ENCODE results near the gene ATP2B2. TPM values are rescaled to one million over a fixed set of nuclear protein-coding genes. Genes with fewer than 3 reads are reported as not detected.

ATP2B2 gene
- total RNA-seq, 1 experiment from 2014 or later, result not detected

GRCh38 chr3:10376353-10376752, 129.0 kb downstream of the ATP2B2 start:
- CTCF ChIA-PET, result no interaction called here

More at GRCh38 chr3:10376353-10376752, 129.0 kb downstream of the ATP2B2 start:
- ChIA-PET POLR2A (no interaction called here), RAD21 (ENCODE audit: low non-redundant PET in 1 of 2, low total read pairs in 2 of 2, uncharacterized antibody in 2 of 2, unreplicated experiment in 2 of 2) (no interaction called here)
- no peak overlapping the region for H3K9ac ChIP-seq (ENCODE audit: low read length)
- H3K4me3 ChIP-seq (replicated peaks in 1 of 2; ENCODE audit: low read depth in 1 of 2, low read length in 2 of 2), result no peak overlapping the region
- H4K20me1 ChIP-seq (ENCODE audit: insufficient read depth), result no peaks in the 10 kb centered on the region
- H3K27me3 ChIP-seq (ENCODE audit: insufficient read depth, low read length), result no peaks in the 10 kb centered on the region
- H3K27ac ChIP-seq (ENCODE audit: low read depth, low read length), result no peak overlapping the region
- no peak overlapping the region for H3K4me2 ChIP-seq (ENCODE audit: low read length)
- TF ChIP-seq ZNF274 (IDR thresholded peaks at IDR 0.05; ENCODE audit: low read depth, low read length), result no peak
- TF ChIP-seq CEBPB (IDR thresholded peaks at IDR 0.05; ENCODE audit: low read depth), result no peak
- no peak for TF ChIP-seq CBX3 (IDR thresholded peaks at IDR 0.05; ENCODE audit: low read depth)
- no peak for TF ChIP-seq JUND (IDR thresholded peaks at IDR 0.05)
- TF ChIP-seq EZH2 (IDR thresholded peaks at IDR 0.05), result no peak
- no peak for TF ChIP-seq CTCF (IDR thresholded peaks at IDR 0.05 in 2 of 3, conservative IDR thresholded peaks at IDR 0.05 in 1 of 3; ENCODE audit: borderline replicate concordance in 1 of 3, insufficient read depth in 1 of 3, low read depth in 2 of 3, low read length in 2 of 3)
- TF ChIP-seq ZFX (IDR thresholded peaks at IDR 0.05), result no peak
- no peak for TF ChIP-seq SIN3A (IDR thresholded peaks at IDR 0.05; ENCODE audit: low read depth)
- TF ChIP-seq POLR2A (IDR thresholded peaks at IDR 0.05; ENCODE audit: borderline replicate concordance, extremely low read depth, insufficient read depth, insufficient read length), result no peak
- TF ChIP-seq REST (IDR thresholded peaks at IDR 0.05; ENCODE audit: low read depth), result no peak
- no peak for TF ChIP-seq TCF7L2 (IDR thresholded peaks at IDR 0.05; ENCODE audit: borderline replicate concordance, extremely low read depth, insufficient read depth, insufficient read length)
- TF ChIP-seq YY1 (IDR thresholded peaks at IDR 0.05; ENCODE audit: extremely low read depth, insufficient replicate concordance, low read depth, low read length), result no peak
- no peak for TF ChIP-seq EGR1 (IDR thresholded peaks at IDR 0.05; ENCODE audit: low read depth)
- no peak for TF ChIP-seq ELF1 (IDR thresholded peaks at IDR 0.05; ENCODE audit: borderline replicate concordance, low read depth)
- ATAC-seq, result no peak
- H3K4me1 ChIP-seq (ENCODE audit: control insufficient read depth in 1 of 2, insufficient read depth in 2 of 2, low read length in 2 of 2), result peaks cover 10 to 20% of the 10 kb centered on the region in 2 experiments
- no peak overlapping the region for H2AFZ ChIP-seq (ENCODE audit: low read depth, low read length, poor library complexity, severe bottlenecking)
- no TSS peak for BruUV-seq (replicated peaks)
- no peak for DNase-seq (ENCODE audit: low read depth, low spot score)
- intact Hi-C loops (cut with micrococcal nuclease), result no loop called here
- no peaks in the 10 kb centered on the region for H3K9me2 ChIP-seq (ENCODE audit: insufficient read depth)
- no peaks in the 10 kb centered on the region for H3K36me3 ChIP-seq (ENCODE audit: control insufficient read depth in 1 of 2, insufficient read depth in 2 of 2, low read length in 2 of 2)
- no peaks in the 10 kb centered on the region for H3K79me2 ChIP-seq (ENCODE audit: insufficient read depth, low read length)
- no peaks in the 10 kb centered on the region for H3K9me3 ChIP-seq (ENCODE audit: control insufficient read depth in 1 of 2, insufficient read depth in 1 of 2, low read depth in 1 of 2, low read length in 2 of 2)

Measured in HCT116 (cell line).